GM10248 (cell line): ENCODE data around the gene CCDC92.

ENCODE experiments used
- CTCF ChIA-PET: fragments of 300-600 bp; sonication (Branson Sonifier 250); formaldehyde crosslinking; extraction: SDS; loops from one replicate; lab custom pipeline; 2021; ENCODE audit warnings: antibody characterized with exemption; lab: Yijun Ruan, JAX
- POLR2A ChIA-PET: fragments of 350-650 bp; sonication (Branson Sonifier 250); formaldehyde crosslinking; extraction: SDS; loops from one replicate; lab custom pipeline; 2020; ENCODE audit warnings: antibody characterized with exemption; lab: Yijun Ruan, JAX
- DNase-seq: peaks from one replicate; pipeline ENCODE4 v3.0.0; 2012; ENCODE audit errors: extremely low spot score
- CTCF ChIP-seq: IDR thresholded peaks from 2 replicates; pipeline ENCODE4 v1.5.1; 2012; ENCODE audit warnings: mild to moderate bottlenecking, low read depth; ENCODE audit errors: extremely low read depth, missing control alignments, control extremely low read depth

CCDC92 gene

GRCh38 chr12:123991372-123991951 lies 18.8 kb upstream of the CCDC92 start:
- no peak for DNase-seq
- ChIA-PET POLR2A (no interaction called here), CTCF (interaction anchor here (1.0 to 1.5 kb wide), 6 partner anchors 8 to 45 kb away, joined by 3 to 5 read pairs (median 4); no protein-coding TSS in a partner anchor)
- no peak for TF ChIP-seq CTCF

GRCh38 chr12:123990511-123990910 lies 17.9 kb upstream of the CCDC92 start:
- ChIA-PET CTCF (interaction anchor here (1.1 to 1.3 kb wide), 2 partner anchors 16 to 46 kb away, joined by 3 read pairs; no protein-coding TSS in a partner anchor), POLR2A (no interaction called here)
- no peak for TF ChIP-seq CTCF
- DNase-seq = no peak

- ChIA-PET CTCF (interaction anchor here (1.3 kb wide), 1 partner anchor 17 kb away, joined by 3 read pairs; no protein-coding TSS in a partner anchor), POLR2A (no interaction called here)
- DNase-seq = no peak
- no peak for TF ChIP-seq CTCF
Measured at GRCh38 chr12:123989753-123990152, 17.1 kb upstream of the CCDC92 start.

GRCh38 chr12:123989168-123989567 lies 16.5 kb upstream of the CCDC92 start:
- POLR2A ChIA-PET = no interaction called here
- no peak for TF ChIP-seq CTCF
- CTCF ChIA-PET = interaction anchor here (1.5 kb wide), 1 partner anchor 13 kb away, joined by 5 read pairs; no protein-coding TSS in a partner anchor
- DNase-seq = no peak

- DNase-seq = no peak
- ChIA-PET CTCF (interaction anchor here (0.7 to 4.7 kb wide), 12 partner anchors 9 to 785 kb away, joined by 3 to 45 read pairs (median 3); no protein-coding TSS in a partner anchor), POLR2A (no interaction called here)
- TF ChIP-seq CTCF = no peak
Measured at GRCh38 chr12:123987022-123987421, 14.4 kb upstream of the CCDC92 start.

GRCh38 chr12:123986374-123986965 lies 13.8 kb upstream of the CCDC92 start:
- DNase-seq = no peak
- no peak for TF ChIP-seq CTCF
- POLR2A ChIA-PET = no interaction called here
- CTCF ChIA-PET = interaction anchor here (0.7 to 4.7 kb wide), 12 partner anchors 9 to 786 kb away, joined by 3 to 45 read pairs (median 4); no protein-coding TSS in a partner anchor
